Neutrophil (primary cell): ENCODE results near the gene THYN1.
A peak's percentile ranks its signal among the peaks of the same experiment; 100 is the strongest.

Source experiments
- H3K27ac ChIP-seq: fragments of 200-600 bp; sonication (generic); 2 replicates; pipeline ENCODE4 v1.5.1; 2016; ENCODE audit warnings: mild to moderate bottlenecking, moderate library complexity
- H3K27me3 ChIP-seq: fragments of 200-600 bp; sonication (generic); 2 replicates; pipeline ENCODE4 v1.6.0; 2016; ENCODE audit warnings: mild to moderate bottlenecking
- H3K36me3 ChIP-seq: fragments of 200-600 bp; sonication (generic); 2 replicates; pipeline ENCODE4 v1.5.1; 2017
- H3K4me1 ChIP-seq, 2 experiments: fragments of 200-600 bp in 1 of 2; sonication (generic) in 1 of 2; 1 replicate in 1 of 2; 2 replicates in 1 of 2; pipeline versions ENCODE4 v1.5.1 to v1.6.1; 2013 to 2016; ENCODE audit warnings: low read depth in 1 of 2, low read length in 1 of 2, mild to moderate bottlenecking in 1 of 2, moderate library complexity in 1 of 2; ENCODE audit not compliant: control insufficient read depth in 1 of 2, insufficient read depth in 1 of 2
- H3K4me3 ChIP-seq, 2 experiments: fragments of 200-600 bp in 1 of 2; sonication (generic) in 1 of 2; 1 replicate in 1 of 2; 2 replicates in 1 of 2; pipeline ENCODE4 v1.5.1; 2013 to 2016; ENCODE audit warnings: low read depth in 1 of 2, low read length in 1 of 2, mild to moderate bottlenecking in 1 of 2, moderate library complexity in 1 of 2
- H3K9me3 ChIP-seq: fragments of 200-600 bp; sonication (generic); 2 replicates; pipeline ENCODE4 v1.5.1; 2016
- CTCF ChIP-seq: fragments of 200-600 bp; sonication (generic); IDR thresholded peaks from 2 replicates; pipeline ENCODE4 v1.5.1; 2016; ENCODE audit warnings: antibody characterized with exemption

The THYN1 gene

DNA sequence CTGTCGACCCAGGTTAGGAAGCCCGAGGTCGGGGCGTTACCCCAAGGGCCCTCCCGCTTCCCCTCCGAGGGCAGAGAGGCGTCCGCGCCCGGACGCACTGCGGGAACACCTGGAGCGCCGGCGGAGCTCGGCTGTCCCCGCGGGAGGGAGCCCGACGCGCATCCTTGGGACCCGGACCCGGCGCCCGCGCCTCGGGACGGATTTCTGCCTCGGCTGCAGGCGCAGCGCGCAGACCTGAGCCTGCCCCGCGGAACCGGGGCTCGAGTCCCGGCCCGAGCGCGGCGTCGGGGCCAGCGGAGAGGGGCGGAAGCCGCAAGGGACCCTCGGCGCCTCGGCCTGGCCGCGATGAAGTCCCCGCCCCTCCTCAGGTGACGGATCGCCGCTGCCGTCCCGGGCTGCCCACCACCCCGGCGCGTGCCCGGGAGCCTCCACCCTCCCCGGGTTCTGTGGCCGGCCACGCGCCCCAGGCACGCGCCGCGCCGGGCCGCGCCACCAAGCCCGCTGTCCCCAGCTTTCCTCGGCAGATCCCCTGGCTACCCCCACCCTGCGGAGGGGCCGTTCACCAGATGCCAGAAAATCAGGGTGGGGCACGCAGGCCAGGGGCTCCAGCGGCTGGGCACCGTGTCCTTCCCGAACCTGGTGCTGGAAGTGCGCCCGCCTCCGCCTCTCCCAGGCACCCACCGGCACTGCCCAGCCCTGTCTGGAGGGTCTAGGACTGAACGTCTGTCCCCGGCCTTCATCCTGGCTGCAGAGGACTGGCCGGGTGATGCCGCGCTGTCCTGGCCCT lies 23.4 kb upstream of the THYN1 start:
- Histone ChIP-seq H3K9me3 (no peaks in the 10 kb centered on the region), H3K4me1 (peaks cover 11 to 17% of the 10 kb centered on the region in 2 experiments), H3K4me3 (peak overlapping the region; percentile 12 to 49), H3K36me3 (no peaks in the 10 kb centered on the region), H3K27me3 (peaks cover 98% of the 10 kb centered on the region), H3K27ac (no peak overlapping the region)
- no peak for TF ChIP-seq CTCF

- Histone ChIP-seq H3K9me3 (no peaks in the 10 kb centered on the region), H3K27me3 (peaks cover 100% of the 10 kb centered on the region), H3K27ac (no peak within 1 kb of the TSS), H3K4me1 (peaks cover 11 to 17% of the 10 kb centered on the region in 2 experiments), H3K36me3 (no peaks in the 10 kb centered on the region), H3K4me3 (peak within 1 kb of the TSS; percentile 12 to 49)
- TF ChIP-seq CTCF, result no peak
Measured at GRCh38 chr11:134275534-134276395, 22.6 kb upstream of the THYN1 start, which contains the start of gene GLB1L3. Gene GLB1L3 (plus strand): TSS chr11:134276379. CDS start chr11:134276741, 362 bp downstream.

- Histone ChIP-seq H3K27ac (no peak overlapping the region), H3K27me3 (peaks cover 100% of the 10 kb centered on the region), H3K4me3 (peak overlapping the region in 1 of 2 experiments; percentile 49), H3K9me3 (no peaks in the 10 kb centered on the region), H3K36me3 (no peaks in the 10 kb centered on the region), H3K4me1 (peaks cover 11 to 17% of the 10 kb centered on the region in 2 experiments)
- no peak for TF ChIP-seq CTCF
Measured at GRCh38 chr11:134275188-134275533, 22.0 kb upstream of the THYN1 start.

DNA sequence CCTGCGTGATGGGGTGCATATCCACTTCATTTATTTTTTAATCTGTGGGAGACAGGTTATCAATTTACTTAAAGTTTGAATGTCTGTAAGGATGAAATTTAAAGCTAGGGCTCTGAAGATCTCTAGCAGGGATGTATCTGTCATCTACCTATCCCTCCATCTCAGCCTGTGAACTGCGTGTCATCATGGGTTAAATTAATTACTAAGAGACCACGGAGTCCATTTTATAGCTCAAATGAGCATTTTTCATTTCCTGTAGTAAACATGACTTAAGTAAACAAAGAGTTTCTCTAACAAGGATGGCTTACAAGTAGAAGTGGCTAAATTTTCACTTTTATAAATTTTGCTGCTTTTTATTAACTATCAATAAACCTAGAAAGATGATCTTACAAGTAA lies 20.2 kb upstream of the THYN1 start:
- H3K9me3 ChIP-seq, result no peaks in the 10 kb centered on the region
- peaks cover 97% of the 10 kb centered on the region for H3K27me3 ChIP-seq

More for the DNA sequence above, 20.2 kb upstream of the THYN1 start:
- no peak for TF ChIP-seq CTCF
- Histone ChIP-seq H3K4me1 (peaks cover 11 to 17% of the 10 kb centered on the region in 2 experiments), H3K27ac (no peak overlapping the region), H3K4me3 (no peak overlapping the region), H3K36me3 (no peaks in the 10 kb centered on the region)
